Fibroblast of lung (primary cell): ENCODE measurements around the gene SYT7.

Source experiments
- CTCF ChIP-seq, 2 donors: IDR thresholded peaks in 1 of 2; conservative IDR thresholded peaks in 1 of 2; 1 replicate in 1 of 2; 2 replicates in 1 of 2; pipeline ENCODE4 v1.5.1; 2011 to 2012; ENCODE audit warnings: low read length in 2 of 2, control low read depth in 1 of 2, inconsistent platforms in 1 of 2, low read depth in 1 of 2, mild to moderate bottlenecking in 1 of 2
- EZH2 ChIP-seq: IDR thresholded peaks from 2 replicates; pipeline ENCODE4 v1.5.1; 2012; ENCODE audit warnings: low read length, control low read depth, mild to moderate bottlenecking; ENCODE audit errors: missing control alignments

- no peak for TF ChIP-seq CTCF (conservative IDR thresholded peaks at IDR 0.05 in 1 of 2, IDR thresholded peaks at IDR 0.05 in 1 of 2; ENCODE audit: low read depth in 1 of 2, low read length in 2 of 2)
- no peak for TF ChIP-seq EZH2
These were observed 68.4 kb downstream of the SYT7 start for GRCh38 chr11:61512435-61512834.
